ENCODE data around the gene CLDN19. TPM values are rescaled to one million over a fixed set of nuclear protein-coding genes. Genes with fewer than 3 reads are reported as not detected.

The CLDN19 gene
- total RNA-seq, 1 donor from 2014 or later = 2.3 TPM

DNA sequence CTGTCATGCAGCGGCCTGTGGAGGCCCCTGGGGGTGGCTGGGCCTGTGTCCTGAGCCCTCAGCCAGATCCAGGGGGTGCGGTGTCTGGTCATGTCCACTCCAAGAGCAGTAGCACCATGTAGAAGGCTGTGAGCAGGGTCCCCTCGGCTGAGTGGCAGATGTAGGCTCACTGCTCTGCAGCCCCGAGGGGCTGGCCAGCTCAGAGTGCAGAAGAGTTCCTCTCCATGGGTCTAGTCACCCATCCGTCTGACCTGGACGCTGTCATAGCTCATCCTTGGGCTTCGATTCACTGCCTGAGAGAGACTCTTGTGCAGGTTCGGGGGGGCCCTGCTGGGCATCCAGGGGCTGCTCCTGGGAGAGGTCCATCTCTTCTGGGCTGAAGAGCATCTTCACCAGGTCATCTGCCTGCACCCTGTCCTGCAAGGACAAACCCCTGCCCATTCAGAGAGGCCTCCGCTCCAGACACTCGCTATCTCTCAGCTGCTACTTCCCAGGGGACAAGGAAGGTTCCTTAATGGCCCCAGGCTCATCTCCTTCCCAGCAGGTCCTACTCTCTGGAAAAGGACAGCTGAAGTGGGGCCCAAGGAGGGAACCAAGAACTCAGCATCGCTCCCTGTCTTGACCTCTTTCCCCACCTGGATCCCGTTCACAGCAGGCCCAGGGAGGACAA is 6.5 kb upstream of the CLDN19 start:
- H3K36me3 Mint-ChIP-seq = peaks cover 12% of the 10 kb centered on the region
- no peak for DNase-seq (ENCODE audit: extremely low spot score, unreplicated experiment)
- no peak overlapping the region for H3K27ac Mint-ChIP-seq
- peaks cover 1% of the 10 kb centered on the region for H3K9me3 Mint-ChIP-seq
- H3K4me1 Mint-ChIP-seq (ENCODE audit: unreplicated experiment) = peaks cover 11% of the 10 kb centered on the region
- H3K27me3 Mint-ChIP-seq = no peaks in the 10 kb centered on the region
- TF ChIP-seq, protein P1, sequence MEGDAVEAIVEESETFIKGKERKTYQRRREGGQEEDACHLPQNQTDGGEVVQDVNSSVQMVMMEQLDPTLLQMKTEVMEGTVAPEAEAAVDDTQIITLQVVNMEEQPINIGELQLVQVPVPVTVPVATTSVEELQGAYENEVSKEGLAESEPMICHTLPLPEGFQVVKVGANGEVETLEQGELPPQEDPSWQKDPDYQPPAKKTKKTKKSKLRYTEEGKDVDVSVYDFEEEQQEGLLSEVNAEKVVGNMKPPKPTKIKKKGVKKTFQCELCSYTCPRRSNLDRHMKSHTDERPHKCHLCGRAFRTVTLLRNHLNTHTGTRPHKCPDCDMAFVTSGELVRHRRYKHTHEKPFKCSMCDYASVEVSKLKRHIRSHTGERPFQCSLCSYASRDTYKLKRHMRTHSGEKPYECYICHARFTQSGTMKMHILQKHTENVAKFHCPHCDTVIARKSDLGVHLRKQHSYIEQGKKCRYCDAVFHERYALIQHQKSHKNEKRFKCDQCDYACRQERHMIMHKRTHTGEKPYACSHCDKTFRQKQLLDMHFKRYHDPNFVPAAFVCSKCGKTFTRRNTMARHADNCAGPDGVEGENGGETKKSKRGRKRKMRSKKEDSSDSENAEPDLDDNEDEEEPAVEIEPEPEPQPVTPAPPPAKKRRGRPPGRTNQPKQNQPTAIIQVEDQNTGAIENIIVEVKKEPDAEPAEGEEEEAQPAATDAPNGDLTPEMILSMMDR (conservative IDR thresholded peaks at IDR 0.05) = no peak
- H3K4me3 Mint-ChIP-seq = no peak overlapping the region

DNA sequence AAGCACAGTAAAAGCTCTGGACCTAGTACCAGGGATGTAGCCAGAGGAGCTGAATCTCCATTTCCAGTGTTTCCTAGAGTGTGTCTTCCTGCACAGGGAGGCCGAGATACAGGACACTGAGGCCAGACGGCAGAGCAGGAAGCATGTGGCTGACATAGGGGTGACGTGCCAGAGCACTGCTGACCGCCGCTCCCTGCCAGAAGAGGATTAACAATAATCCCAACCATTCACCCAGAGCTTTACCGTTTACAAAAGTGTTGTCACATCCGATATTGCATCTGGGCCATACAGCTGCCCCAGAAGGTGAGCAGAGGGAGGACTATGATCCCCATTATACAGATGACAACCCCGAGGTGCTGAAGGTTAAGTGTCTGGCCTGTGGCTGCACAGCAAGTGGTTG is 5.8 kb upstream of the CLDN19 start:
- peaks cover 10% of the 10 kb centered on the region for H3K36me3 Mint-ChIP-seq
- H3K27ac Mint-ChIP-seq = no peak overlapping the region
- no peak for DNase-seq (ENCODE audit: extremely low spot score, unreplicated experiment)
- TF ChIP-seq, protein P1 (conservative IDR thresholded peaks at IDR 0.05) = no peak
- no peaks in the 10 kb centered on the region for H3K9me3 Mint-ChIP-seq
- no peaks in the 10 kb centered on the region for H3K27me3 Mint-ChIP-seq
- H3K4me1 Mint-ChIP-seq (ENCODE audit: unreplicated experiment) = peaks cover 11% of the 10 kb centered on the region
- H3K4me3 Mint-ChIP-seq = no peak overlapping the region

DNA sequence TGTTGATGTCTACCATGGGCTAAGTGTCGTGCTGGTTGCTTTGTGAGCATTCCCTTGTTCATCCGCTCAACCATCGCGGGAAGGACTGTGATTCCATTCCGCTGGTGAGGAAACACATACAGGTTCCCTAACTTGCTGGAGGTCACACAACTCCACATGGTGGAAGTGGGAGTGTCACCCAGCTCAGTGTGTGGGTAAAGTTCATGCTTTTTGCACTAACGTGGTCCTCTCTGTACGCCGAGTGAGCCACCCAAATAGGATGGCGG is 4.0 kb upstream of the CLDN19 start:
- Mint-ChIP-seq H3K4me1 (ENCODE audit: unreplicated experiment) (peaks cover 14% of the 10 kb centered on the region), H3K36me3 (no peaks in the 10 kb centered on the region), H3K4me3 (no peak overlapping the region), H3K27me3 (no peaks in the 10 kb centered on the region), H3K27ac (no peak overlapping the region), H3K9me3 (no peaks in the 10 kb centered on the region)
- TF ChIP-seq, protein P1 (conservative IDR thresholded peaks at IDR 0.05) = no peak
- DNase-seq (ENCODE audit: extremely low spot score, unreplicated experiment) = no peak

DNA sequence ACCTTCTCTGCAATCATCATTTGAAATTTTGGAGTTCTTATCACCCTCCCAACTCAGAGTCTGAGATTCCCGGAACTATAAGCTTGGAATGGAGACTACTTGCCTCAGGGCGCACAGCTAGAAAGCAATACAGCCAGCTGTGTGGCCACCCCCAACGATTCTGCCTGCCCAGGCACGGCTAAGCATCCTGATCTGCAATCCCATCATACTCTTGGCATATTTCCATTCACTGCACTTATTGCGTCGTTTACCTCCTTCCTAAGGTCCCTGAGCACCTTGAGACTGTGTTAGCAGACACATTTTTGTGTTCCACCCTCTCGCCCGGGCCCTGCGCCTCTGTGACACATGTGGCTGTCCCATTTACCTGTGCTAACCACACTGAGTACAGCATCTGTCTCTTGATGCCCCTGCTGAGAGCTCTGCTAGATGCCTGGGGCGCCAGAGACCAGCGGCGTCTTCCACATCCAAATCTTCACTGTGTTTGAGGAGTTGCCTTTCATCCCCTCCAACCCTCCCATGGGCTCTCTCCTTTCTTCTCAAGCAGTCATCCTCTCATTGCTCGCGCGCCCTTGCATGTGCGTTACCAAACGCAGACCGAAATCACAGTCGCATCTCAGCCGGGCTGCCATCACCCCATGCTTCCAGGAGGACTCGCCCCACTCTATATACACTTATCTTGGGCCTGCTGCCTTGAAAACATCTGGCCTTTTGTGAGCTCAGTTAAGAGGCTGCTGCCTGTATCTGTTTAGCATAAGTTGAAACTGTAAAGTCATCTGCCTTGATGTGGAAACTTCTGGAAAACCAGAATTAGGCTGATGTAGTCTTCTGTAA is 3.5 kb upstream of the CLDN19 start:
- no peaks in the 10 kb centered on the region for H3K36me3 Mint-ChIP-seq
- TF ChIP-seq, protein P1 (conservative IDR thresholded peaks at IDR 0.05) = no peak
- H3K27ac Mint-ChIP-seq = peak overlapping the region; percentile 3
- peaks cover 14% of the 10 kb centered on the region for H3K4me1 Mint-ChIP-seq (ENCODE audit: unreplicated experiment)
- H3K4me3 Mint-ChIP-seq = peak overlapping the region; percentile 2
- DNase-seq (ENCODE audit: extremely low spot score, unreplicated experiment) = no peak
- H3K9me3 Mint-ChIP-seq = no peaks in the 10 kb centered on the region
- H3K27me3 Mint-ChIP-seq = no peaks in the 10 kb centered on the region

DNA sequence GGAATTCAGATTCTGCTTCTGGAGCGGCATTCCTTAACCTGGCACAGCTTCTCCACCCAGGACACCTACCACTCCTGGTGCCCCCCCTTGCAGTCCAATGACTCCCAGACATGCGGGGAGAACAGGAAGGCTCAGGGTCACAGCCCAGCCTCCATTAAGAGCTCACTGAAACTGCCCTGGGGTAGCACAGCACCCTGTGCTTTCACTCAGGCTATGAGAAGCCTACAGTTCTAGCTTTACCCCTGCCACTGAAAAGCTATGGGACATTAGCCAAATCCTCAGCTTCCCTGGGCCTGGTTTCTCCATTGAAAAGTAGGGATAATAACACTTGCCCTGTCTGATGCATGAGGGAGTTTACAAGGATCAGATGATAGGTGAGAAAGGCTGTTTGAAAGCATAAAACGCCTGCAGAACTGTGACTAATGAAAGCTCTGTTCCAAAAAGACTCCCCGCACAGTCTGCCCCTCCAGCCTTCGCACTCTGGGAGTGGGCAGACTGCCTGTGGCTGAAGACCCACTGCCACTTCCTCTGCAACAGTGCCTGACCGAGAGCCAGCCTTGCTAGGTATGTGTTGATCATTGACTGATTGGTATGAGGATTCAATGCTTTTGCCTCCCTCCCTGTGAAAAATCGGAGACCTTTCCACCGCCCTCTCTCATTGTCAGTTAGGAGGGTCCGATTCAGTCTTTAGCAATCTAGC is 2.7 kb upstream of the CLDN19 start:
- Mint-ChIP-seq H3K4me1 (ENCODE audit: unreplicated experiment) (peaks cover 14% of the 10 kb centered on the region), H3K4me3 (peak overlapping the region; percentile 2), H3K9me3 (no peaks in the 10 kb centered on the region), H3K27ac (peak overlapping the region; percentile 3), H3K27me3 (no peaks in the 10 kb centered on the region), H3K36me3 (no peaks in the 10 kb centered on the region)
- TF ChIP-seq, protein P1 (conservative IDR thresholded peaks at IDR 0.05) = no peak
- no peak for DNase-seq (ENCODE audit: extremely low spot score, unreplicated experiment)
